Activated naive CD8-positive, alpha-beta T cell treated with anti-CD3 and anti-CD28 coated beads, Interleukin-2, amount 10 ng/mL, durations not matched to agents 7 days and 5 days (primary cell): Measurements from ENCODE around the gene SPTLC2. TPM values are rescaled to one million over a fixed set of nuclear protein-coding genes. Genes with fewer than 3 reads are reported as not detected.

Source experiments
- ATAC-seq: fragments of 150-1000 bp; cut with Tn5 transposase; one replicate; pipeline ENCODE4 v1.10.0; 2021; ENCODE audit warnings: low read depth, moderate library complexity
- POLR2A ChIA-PET: fragments of 350-600 bp; sonication (Branson Sonifier 250); formaldehyde crosslinking; loops from one replicate; lab custom pipeline; 2021; ENCODE audit warnings: antibody characterized with exemption; lab: Charles Lee
- DNase-seq: peaks from one replicate; pipeline ENCODE4 v3.0.0; 2021
- H3K27ac Mint-ChIP-seq: one replicate; pipeline ENCODE4 v1.8.0; 2022; ENCODE audit warnings: mild to moderate bottlenecking, mixed read lengths
- H3K27me3 Mint-ChIP-seq: one replicate; pipeline ENCODE4 v1.8.0; 2022; ENCODE audit warnings: mild to moderate bottlenecking, moderate library complexity, mixed read lengths
- H3K36me3 Mint-ChIP-seq: one replicate; pipeline ENCODE4 v1.8.0; 2021; ENCODE audit warnings: mild to moderate bottlenecking, mixed read lengths
- H3K4me1 Mint-ChIP-seq: one replicate; pipeline ENCODE4 v1.8.0; 2021; ENCODE audit warnings: mixed read lengths
- H3K4me3 Mint-ChIP-seq: one replicate; pipeline ENCODE4 v1.8.0; 2022; ENCODE audit warnings: mild to moderate bottlenecking, moderate library complexity, mixed read lengths
- H3K9me3 Mint-ChIP-seq: one replicate; pipeline ENCODE4 v1.8.0; 2021; ENCODE audit warnings: mixed read lengths
- total RNA-seq, 2 experiments: library from RNA; stranded (reverse); gene quantifications; one replicate each; pipeline ENCODE4 v1.2.3, GENCODE V29; 2021

SPTLC2 gene
- total RNA-seq, 2 experiments from 2014 or later = 57.1 to 60.6 TPM

GRCh38 chr14:77574446-77575115 lies 41.9 kb downstream of the SPTLC2 start:
- H3K4me1 Mint-ChIP-seq = peaks cover 15% of the 10 kb centered on the region
- no peak overlapping the region for H3K27ac Mint-ChIP-seq
- ATAC-seq (no peak), DNase-seq (no peak)
- H3K36me3 Mint-ChIP-seq = peaks cover 38% of the 10 kb centered on the region
- H3K27me3 Mint-ChIP-seq = no peaks in the 10 kb centered on the region
- H3K4me3 Mint-ChIP-seq = no peak overlapping the region
- peaks cover 1% of the 10 kb centered on the region for H3K9me3 Mint-ChIP-seq
- POLR2A ChIA-PET = interaction anchor here (0.6 kb wide), 1 partner anchor 30 kb away, joined by 3 read pairs; no protein-coding TSS in a partner anchor

GRCh38 chr14:77573964-77574363 lies 42.5 kb downstream of the SPTLC2 start:
- H3K9me3 Mint-ChIP-seq = peaks cover 1% of the 10 kb centered on the region
- POLR2A ChIA-PET = interaction anchor here (0.6 kb wide), 1 partner anchor 31 kb away, joined by 3 read pairs; no protein-coding TSS in a partner anchor
- H3K36me3 Mint-ChIP-seq = peaks cover 36% of the 10 kb centered on the region
- H3K27me3 Mint-ChIP-seq = no peaks in the 10 kb centered on the region
- ATAC-seq (no peak), DNase-seq (no peak)
- H3K4me1 Mint-ChIP-seq = peaks cover 14% of the 10 kb centered on the region
- no peak overlapping the region for H3K4me3 Mint-ChIP-seq
- H3K27ac Mint-ChIP-seq = no peak overlapping the region

DNA sequence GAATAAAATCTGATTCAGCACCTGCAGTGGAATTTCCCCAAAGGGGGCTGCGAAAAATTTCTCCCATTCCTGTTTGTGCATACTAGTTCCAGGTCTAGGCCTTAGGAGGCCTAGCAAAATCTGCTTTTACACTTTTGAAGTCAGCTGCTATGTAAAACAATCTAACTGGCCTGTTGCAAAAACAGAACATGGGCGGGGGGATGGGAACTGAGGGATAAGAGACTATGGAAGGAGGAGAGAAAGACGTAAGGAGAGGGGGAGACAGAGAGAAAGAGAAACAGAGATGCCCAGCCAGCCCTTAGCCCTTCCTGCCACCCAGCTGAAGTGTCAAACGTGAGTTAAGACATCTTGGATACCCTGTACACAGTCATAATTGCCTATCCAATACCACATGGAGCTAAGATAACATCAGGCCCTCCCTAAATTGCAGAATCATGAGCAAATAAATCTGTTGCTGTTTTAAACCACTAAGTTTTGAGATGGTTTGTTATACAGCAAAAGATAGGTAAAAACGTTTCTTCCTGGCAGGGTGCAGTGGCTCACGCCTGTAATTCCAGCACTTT lies 45.6 kb downstream of the SPTLC2 start:
- H3K36me3 Mint-ChIP-seq = peaks cover 34% of the 10 kb centered on the region
- DNase-seq = no peak
- H3K4me1 Mint-ChIP-seq = peaks cover 14% of the 10 kb centered on the region
- no peaks in the 10 kb centered on the region for H3K27me3 Mint-ChIP-seq
- peak overlapping the region; percentile 2 for H3K27ac Mint-ChIP-seq
- ATAC-seq = peak; percentile 30
- H3K9me3 Mint-ChIP-seq = peaks cover 1% of the 10 kb centered on the region
- POLR2A ChIA-PET = interaction anchor here (0.9 kb wide), 1 partner anchor 45 kb away, joined by 3 read pairs; the partner anchor contains the start of gene SPTLC2
- no peak overlapping the region for H3K4me3 Mint-ChIP-seq

GRCh38 chr14:77565994-77566305 lies 50.5 kb downstream of the SPTLC2 start:
- Mint-ChIP-seq H3K9me3 (no peaks in the 10 kb centered on the region), H3K4me1 (peaks cover 14% of the 10 kb centered on the region), H3K36me3 (peaks cover 36% of the 10 kb centered on the region), H3K27me3 (no peaks in the 10 kb centered on the region), H3K27ac (no peak overlapping the region), H3K4me3 (no peak overlapping the region)
- ATAC-seq = no peak
- DNase-seq = no peak
- POLR2A ChIA-PET = no interaction called here

DNA sequence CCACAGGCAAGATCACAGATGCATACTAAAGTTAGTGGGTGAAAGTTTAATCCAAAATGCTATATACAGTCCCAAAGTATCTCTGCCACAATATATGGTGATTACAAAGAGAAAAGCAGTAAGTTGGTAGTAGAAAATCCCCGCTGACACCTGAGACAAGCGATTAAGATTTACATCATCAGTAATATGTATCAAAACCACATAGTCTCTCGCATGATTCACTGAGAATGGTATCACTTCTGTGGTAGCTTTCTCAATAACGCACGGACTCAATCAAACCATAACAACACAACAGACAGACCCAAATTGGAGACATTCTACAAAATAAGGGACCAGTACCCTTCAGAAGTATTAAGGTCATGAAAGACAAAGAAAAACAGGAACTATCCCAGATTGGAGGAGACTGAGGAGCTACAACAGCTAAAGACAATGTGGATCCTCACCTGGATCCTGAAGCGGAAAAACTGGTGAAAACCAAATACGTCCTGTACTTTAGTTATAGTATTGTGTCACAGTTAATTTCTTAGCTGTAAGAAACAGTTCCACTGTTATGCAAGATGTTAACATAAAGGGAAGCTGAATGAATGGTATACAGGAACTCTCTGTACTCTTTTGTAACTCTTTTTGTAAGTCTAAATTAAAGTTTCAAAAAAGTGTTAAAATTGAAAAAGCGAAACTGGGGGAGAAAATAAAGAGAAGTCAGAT lies 51.0 kb downstream of the SPTLC2 start:
- Mint-ChIP-seq H3K36me3 (peaks cover 38% of the 10 kb centered on the region), H3K4me3 (no peak overlapping the region), H3K27ac (peak overlapping the region; percentile 50), H3K4me1 (peaks cover 10% of the 10 kb centered on the region), H3K27me3 (no peaks in the 10 kb centered on the region), H3K9me3 (no peaks in the 10 kb centered on the region)
- ATAC-seq = no peak
- POLR2A ChIA-PET = no interaction called here
- DNase-seq = no peak

DNA sequence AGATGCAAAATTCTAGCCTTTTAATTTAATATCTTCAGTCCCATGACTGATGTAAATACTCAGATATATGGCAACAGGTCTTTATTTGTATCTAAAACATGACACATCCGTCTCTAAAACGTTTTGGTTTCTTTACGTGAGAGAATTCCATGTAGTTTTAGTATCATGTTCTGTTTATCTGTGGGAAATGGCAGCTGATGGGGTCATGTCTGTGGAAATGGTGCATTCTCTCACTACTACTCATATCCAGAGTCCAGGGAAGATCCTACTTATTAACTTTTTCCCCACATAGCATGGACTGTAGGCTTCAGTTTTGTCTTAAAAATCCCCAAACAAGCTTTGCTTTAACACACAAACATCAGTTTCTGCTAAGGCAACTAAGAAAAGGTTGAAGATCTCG lies 53.8 kb downstream of the SPTLC2 start:
- Mint-ChIP-seq H3K27ac (no peak overlapping the region), H3K4me3 (no peak overlapping the region), H3K36me3 (peaks cover 40% of the 10 kb centered on the region), H3K9me3 (no peaks in the 10 kb centered on the region), H3K4me1 (peaks cover 8% of the 10 kb centered on the region), H3K27me3 (no peaks in the 10 kb centered on the region)
- DNase-seq (no peak), ATAC-seq (no peak)
- POLR2A ChIA-PET = no interaction called here

DNA sequence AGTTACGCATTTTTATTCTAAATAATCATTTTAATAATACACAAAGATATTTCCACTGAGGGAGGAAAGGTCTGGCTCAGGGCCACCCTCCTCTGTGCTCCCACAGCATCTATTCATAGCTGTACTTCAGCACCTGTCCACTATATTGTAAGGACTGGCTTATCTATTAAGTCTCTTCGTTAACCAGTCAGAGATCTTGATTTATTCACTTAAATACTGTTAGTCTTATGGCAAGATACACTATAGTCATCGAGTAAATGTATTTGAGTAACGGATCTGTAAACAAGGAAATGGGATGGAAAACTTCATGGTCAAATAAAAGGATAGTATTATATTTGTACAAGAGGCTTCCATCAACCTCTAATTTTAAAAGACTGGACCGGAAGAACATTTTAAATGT lies 54.6 kb downstream of the SPTLC2 start:
- no peak overlapping the region for H3K27ac Mint-ChIP-seq
- no peak overlapping the region for H3K4me3 Mint-ChIP-seq
- H3K36me3 Mint-ChIP-seq = peaks cover 41% of the 10 kb centered on the region
- no peaks in the 10 kb centered on the region for H3K27me3 Mint-ChIP-seq
- ATAC-seq (no peak), DNase-seq (no peak)
- POLR2A ChIA-PET = no interaction called here
- H3K4me1 Mint-ChIP-seq = peaks cover 11% of the 10 kb centered on the region
- no peaks in the 10 kb centered on the region for H3K9me3 Mint-ChIP-seq

- ATAC-seq (no peak), DNase-seq (no peak)
- Mint-ChIP-seq H3K27ac (no peak overlapping the region), H3K9me3 (no peaks in the 10 kb centered on the region), H3K27me3 (no peaks in the 10 kb centered on the region), H3K4me1 (peaks cover 15% of the 10 kb centered on the region), H3K36me3 (peaks cover 53% of the 10 kb centered on the region), H3K4me3 (no peak overlapping the region)
- POLR2A ChIA-PET = no interaction called here
These were observed 57.1 kb downstream of the SPTLC2 start for GRCh38 chr14:77559381-77559780.

DNA sequence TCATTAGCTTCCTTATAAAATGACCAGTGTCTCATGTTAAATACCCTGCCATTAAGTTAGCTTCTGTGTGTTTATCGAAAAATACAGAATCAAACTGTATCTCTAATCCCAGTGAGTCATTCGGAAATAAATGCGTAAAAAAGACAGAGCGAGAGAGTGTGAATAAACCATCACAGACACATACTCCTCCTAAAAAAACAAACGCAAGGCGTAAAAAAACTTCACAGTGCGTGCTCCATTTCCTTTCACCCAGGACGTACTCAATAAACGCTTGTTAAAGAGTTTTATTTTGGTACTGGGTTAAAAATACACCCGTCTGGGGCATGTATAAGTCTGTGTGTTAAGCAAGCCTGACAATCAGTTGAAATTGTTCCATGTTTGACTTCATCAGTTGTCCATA lies 59.0 kb downstream of the SPTLC2 start:
- DNase-seq (no peak), ATAC-seq (no peak)
- Mint-ChIP-seq H3K27me3 (no peaks in the 10 kb centered on the region), H3K4me1 (peaks cover 24% of the 10 kb centered on the region), H3K9me3 (no peaks in the 10 kb centered on the region), H3K4me3 (no peak overlapping the region), H3K27ac (no peak overlapping the region), H3K36me3 (peaks cover 53% of the 10 kb centered on the region)
- POLR2A ChIA-PET = no interaction called here

DNA sequence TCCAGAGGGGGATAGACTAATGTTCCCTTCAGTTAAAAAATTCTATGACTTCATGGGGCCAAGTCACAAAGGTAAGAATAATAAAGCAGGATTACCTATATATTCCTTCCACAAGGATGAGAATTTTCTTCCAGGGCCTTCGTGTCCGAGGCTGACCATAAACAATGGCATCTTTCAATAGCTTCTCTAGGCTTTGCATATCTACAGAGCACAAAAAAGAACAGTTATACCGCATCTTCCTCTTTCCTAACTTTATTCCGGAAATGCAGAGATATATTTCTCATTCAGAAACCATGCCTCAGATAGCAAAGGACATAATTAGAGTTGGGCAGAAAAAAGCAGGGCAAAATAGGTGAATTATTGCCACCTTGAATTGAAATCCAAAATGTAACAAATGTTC lies 59.5 kb downstream of the SPTLC2 start:
- Mint-ChIP-seq H3K9me3 (no peaks in the 10 kb centered on the region), H3K4me1 (peaks cover 29% of the 10 kb centered on the region), H3K27me3 (no peaks in the 10 kb centered on the region), H3K27ac (peak overlapping the region; percentile 7), H3K4me3 (no peak overlapping the region), H3K36me3 (peaks cover 52% of the 10 kb centered on the region)
- no peak for ATAC-seq
- DNase-seq = no peak
- POLR2A ChIA-PET = no interaction called here

DNA sequence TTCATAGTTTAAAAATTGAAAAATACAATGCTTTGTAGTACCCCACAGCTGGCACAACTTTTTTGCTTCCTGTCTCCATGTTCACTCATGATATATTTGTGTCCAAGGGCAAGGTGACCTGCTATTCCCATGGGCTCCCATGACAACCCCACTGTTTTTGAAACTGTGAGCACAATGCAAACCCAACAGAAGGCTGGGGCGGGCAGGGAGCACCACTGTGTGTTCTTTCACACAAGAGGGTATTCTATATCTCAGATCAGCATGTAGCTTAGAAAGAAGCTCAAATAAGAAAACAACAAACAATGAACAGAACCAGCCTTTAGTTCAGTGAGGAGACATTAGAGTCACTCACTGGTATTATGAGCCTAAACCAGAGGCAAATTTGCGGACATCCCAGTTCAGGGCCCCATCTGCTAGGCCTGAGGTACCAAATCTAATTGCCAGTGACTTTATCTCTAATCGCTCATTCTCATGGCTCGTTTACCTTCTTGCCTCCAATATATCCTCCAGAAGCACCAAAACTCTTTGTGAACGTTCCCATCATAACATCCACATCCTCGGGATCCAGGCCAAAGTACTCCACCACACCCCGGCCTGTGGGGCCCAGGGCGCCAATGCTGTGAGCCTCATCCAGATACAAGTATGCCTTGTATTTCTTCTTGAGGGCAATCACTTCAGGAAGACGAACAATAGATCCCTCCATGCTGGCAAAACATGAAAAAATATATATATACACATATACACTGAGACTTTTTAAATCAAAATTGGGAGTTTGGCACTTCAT lies 61.4 kb downstream of the SPTLC2 start:
- peak overlapping the region; percentile 29 for H3K4me3 Mint-ChIP-seq
- peak overlapping the region; percentile 91 for H3K27ac Mint-ChIP-seq
- DNase-seq = no peak
- H3K9me3 Mint-ChIP-seq = no peaks in the 10 kb centered on the region
- POLR2A ChIA-PET = no interaction called here
- no peaks in the 10 kb centered on the region for H3K27me3 Mint-ChIP-seq
- H3K4me1 Mint-ChIP-seq = peaks cover 29% of the 10 kb centered on the region
- peak; percentile 13 for ATAC-seq
- peaks cover 40% of the 10 kb centered on the region for H3K36me3 Mint-ChIP-seq

GRCh38 chr14:77554207-77554606 lies 62.2 kb downstream of the SPTLC2 start:
- no peak for DNase-seq
- POLR2A ChIA-PET = interaction anchor here (1.0 to 1.4 kb wide), 2 partner anchors 29 to 39 kb away, joined by 3 to 4 read pairs; no protein-coding TSS in a partner anchor

DNA sequence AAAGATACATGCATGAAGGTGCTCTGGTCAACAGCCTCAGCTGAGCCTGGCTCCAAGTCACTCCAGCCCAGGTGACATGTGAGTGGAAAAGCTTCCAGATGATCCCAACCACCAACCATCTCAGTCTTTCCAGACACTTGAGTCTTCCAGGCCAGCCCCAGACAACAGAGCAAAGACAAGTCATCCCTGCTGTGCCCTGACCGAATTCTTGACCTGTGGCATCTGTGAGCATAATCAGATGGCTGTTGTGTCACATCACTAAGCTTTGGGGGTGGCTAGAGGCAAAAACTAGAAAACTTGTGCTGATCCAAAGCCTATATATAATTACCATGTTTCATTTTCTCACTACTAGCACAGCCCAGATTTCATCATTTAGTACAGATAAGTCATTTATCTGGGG lies 67.0 kb downstream of the SPTLC2 start:
- peaks cover 18% of the 10 kb centered on the region for H3K4me1 Mint-ChIP-seq
- H3K9me3 Mint-ChIP-seq = no peaks in the 10 kb centered on the region
- H3K27ac Mint-ChIP-seq = no peak overlapping the region
- H3K4me3 Mint-ChIP-seq = no peak overlapping the region
- peaks cover 36% of the 10 kb centered on the region for H3K36me3 Mint-ChIP-seq
- POLR2A ChIA-PET = no interaction called here
- DNase-seq (no peak), ATAC-seq (no peak)
- no peaks in the 10 kb centered on the region for H3K27me3 Mint-ChIP-seq

More at GRCh38 chr14:77554207-77554606, 62.2 kb downstream of the SPTLC2 start:
- peak overlapping the region; percentile 91 for H3K27ac Mint-ChIP-seq
- H3K36me3 Mint-ChIP-seq = peaks cover 38% of the 10 kb centered on the region
- peak overlapping the region; percentile 28 for H3K4me3 Mint-ChIP-seq
- peaks cover 29% of the 10 kb centered on the region for H3K4me1 Mint-ChIP-seq
- ATAC-seq = peak; percentile 65
- H3K9me3 Mint-ChIP-seq = no peaks in the 10 kb centered on the region
- H3K27me3 Mint-ChIP-seq = no peaks in the 10 kb centered on the region
